HepG2 (cell line): ENCODE data around the gene RPL35. TPM values are rescaled to one million over a fixed set of nuclear protein-coding genes. Genes with fewer than 3 reads are reported as not detected.

ENCODE experiments used
- CSRNP2 ChIP-seq: sonication (generic); formaldehyde crosslinking; conservative IDR thresholded peaks from 2 replicates; pipeline ENCODE4 v1.8.0; 2022; ENCODE audit warnings: low read depth, missing genetic modification reagents
- ETV5 ChIP-seq: IDR thresholded peaks from 2 replicates; pipeline ENCODE4 v1.6.1; 2018; ENCODE audit warnings: missing biosample characterization, missing genetic modification reagents, inconsistent platforms, borderline replicate concordance
- HNRNPK ChIP-seq: fragments of 200-400 bp; formaldehyde crosslinking; IDR thresholded peaks from 2 replicates; pipeline ENCODE4 v1.6.1; 2018; ENCODE audit warnings: low read length, low read depth, moderate library complexity, mild to moderate bottlenecking; ENCODE audit not compliant: poor library complexity, severe bottlenecking
- IRX3 ChIP-seq: sonication (generic); formaldehyde crosslinking; IDR thresholded peaks from 2 replicates; pipeline ENCODE4 v1.8.1; 2023; ENCODE audit warnings: mild to moderate bottlenecking, low read depth, missing genetic modification reagents, borderline replicate concordance
- NFE2L1 ChIP-seq: sonication (generic); formaldehyde crosslinking; IDR thresholded peaks from 2 replicates; pipeline ENCODE4 v1.4.0; 2020; ENCODE audit warnings: missing genetic modification reagents, mild to moderate bottlenecking, borderline replicate concordance
- NR2F1 ChIP-seq, 2 experiments: fragments of 450-650 bp in 1 of 2; formaldehyde crosslinking in 1 of 2; IDR thresholded peaks; 2 replicates each; pipeline versions ENCODE4 v1.5.0 to v1.6.1; 2016 to 2020; ENCODE audit warnings: mild to moderate bottlenecking in 1 of 2, missing compliant biosample characterization in 1 of 2, missing genetic modification reagents in 1 of 2, moderate library complexity in 1 of 2
- RBM22 ChIP-seq: fragments of 200-400 bp; formaldehyde crosslinking; optimal IDR thresholded peaks from 2 replicates; pipeline ENCODE3; 2017; ENCODE audit warnings: mild to moderate bottlenecking, low read length, moderate library complexity
- RNF219 ChIP-seq: sonication (generic); formaldehyde crosslinking; IDR thresholded peaks from 2 replicates; pipeline ENCODE4 v1.5.0; 2020; ENCODE audit warnings: mild to moderate bottlenecking, missing genetic modification reagents
- SETDB1 ChIP-seq: sonication (generic); formaldehyde crosslinking; IDR thresholded peaks from 2 replicates; pipeline ENCODE4 v1.5.1; 2020; ENCODE audit warnings: missing genetic modification reagents, mild to moderate bottlenecking, borderline replicate concordance
- SYNCRIP ChIP-seq: fragments of 200-400 bp; formaldehyde crosslinking; IDR thresholded peaks from 2 replicates; pipeline ENCODE4 v1.6.1; 2018; ENCODE audit warnings: mild to moderate bottlenecking, low read depth, low read length; ENCODE audit not compliant: insufficient read depth
- TFE3 ChIP-seq: IDR thresholded peaks from 2 replicates; pipeline ENCODE4 v1.6.1; 2016
- TOE1 ChIP-seq: sonication (generic); formaldehyde crosslinking; IDR thresholded peaks from 2 replicates; pipeline ENCODE4 v1.4.0; 2020; ENCODE audit warnings: mild to moderate bottlenecking, missing genetic modification reagents
- UBTF ChIP-seq: sonication (generic); formaldehyde crosslinking; IDR thresholded peaks from 2 replicates; pipeline ENCODE4 v1.4.0; 2020; ENCODE audit warnings: mild to moderate bottlenecking, missing genetic modification reagents
- ZC3H13 ChIP-seq: sonication (generic); formaldehyde crosslinking; IDR thresholded peaks from 2 replicates; pipeline ENCODE4 v1.8.1; 2023; ENCODE audit warnings: mild to moderate bottlenecking, missing genetic modification reagents, moderate library complexity
- ZNF552 ChIP-seq: sonication (generic); formaldehyde crosslinking; IDR thresholded peaks from 2 replicates; pipeline ENCODE4 v1.9.0; 2022; ENCODE audit warnings: missing genetic modification reagents, mild to moderate bottlenecking, borderline replicate concordance
- ZNF556 ChIP-seq: sonication (generic); formaldehyde crosslinking; IDR thresholded peaks from 2 replicates; pipeline ENCODE4 v1.4.0; 2020; ENCODE audit warnings: mild to moderate bottlenecking, missing genetic modification reagents, borderline replicate concordance
- ZNF724P ChIP-seq: sonication (generic); formaldehyde crosslinking; IDR thresholded peaks from 2 replicates; pipeline ENCODE4 v1.8.0; 2022; ENCODE audit warnings: missing genetic modification reagents, borderline replicate concordance
- ZNF761 ChIP-seq: sonication (generic); formaldehyde crosslinking; conservative IDR thresholded peaks from 2 replicates; pipeline ENCODE4 v1.4.0; 2020; ENCODE audit warnings: mild to moderate bottlenecking, missing genetic modification reagents
- ZNF780A ChIP-seq: sonication (generic); formaldehyde crosslinking; IDR thresholded peaks from 2 replicates; pipeline ENCODE4 v1.8.0; 2022; ENCODE audit warnings: mild to moderate bottlenecking, missing genetic modification reagents, moderate library complexity
- ZNF841 ChIP-seq: sonication (generic); formaldehyde crosslinking; IDR thresholded peaks from 2 replicates; pipeline ENCODE4 v1.8.1; 2023; ENCODE audit warnings: missing genetic modification reagents, borderline replicate concordance
- ZSCAN21 ChIP-seq: sonication (generic); formaldehyde crosslinking; IDR thresholded peaks from 2 replicates; pipeline ENCODE4 v1.8.0; 2022; ENCODE audit warnings: mild to moderate bottlenecking, missing genetic modification reagents, moderate library complexity, borderline replicate concordance
- polyA plus RNA-seq, 8 experiments: library from polyadenylated mRNA; depleted of rRNA in 3 of 8; stranded (reverse) in 7 of 8; unstranded in 1 of 8; fragments of >200 nt; fragmentation: Illumina TruSeq in 4 of 8; extraction: Trizol in 4 of 8; gene quantifications; 2 replicates each; pipeline versions ENCODE4 v1.2.1 to v1.2.3, GENCODE V29; 2011 to 2016; ENCODE audit warnings: low read depth in 4 of 8, missing spikeins in 1 of 8, mixed read lengths in 1 of 8; ENCODE audit not compliant: insufficient read depth in 1 of 8
- total RNA-seq, 5 experiments: library from RNA; depleted of rRNA; stranded (reverse); fragments of >200 nt; fragmentation: Illumina TruSeq; extraction: Trizol; gene quantifications; 2 replicates each; pipeline ENCODE4 v1.2.3, GENCODE V29; 2016; ENCODE audit warnings: low read depth in 1 of 5

RPL35 gene
- total and polyA plus RNA-seq, 2 of the 13 experiments (the other 11 are each of a cell fraction or from before 2014, with no cell fraction given): 2,153 to 2,935 TPM

GRCh38 chr9:124818431-124819281, 43.1 kb downstream of the RPL35 start (continued):
- TF ChIP-seq TFE3 (CRISPR knock-in tag) (peak; percentile 81), ZC3H13 (CRISPR knock-in tag) (no peak), UBTF (CRISPR knock-in tag) (peak; percentile 35; the same call in 1 of the 2 replicates), NFE2L1 (CRISPR knock-in tag) (no peak), SYNCRIP (no peak), ZNF780A (CRISPR knock-in tag) (no peak), ZNF761 (CRISPR knock-in tag) (no peak), IRX3 (CRISPR knock-in tag) (no peak), CSRNP2 (CRISPR knock-in tag) (no peak), ZNF841 (CRISPR knock-in tag) (no peak), ZNF552 (CRISPR knock-in tag) (no peak; the same call in 1 of the 2 replicates), ETV5 (CRISPR knock-in tag) (peak; percentile 67; the same call in 1 of the 2 replicates), RNF219 (CRISPR knock-in tag) (no peak), SETDB1 (CRISPR knock-in tag) (no peak), ZNF556 (CRISPR knock-in tag) (no peak), ZNF724P (CRISPR knock-in tag) (no peak), TOE1 (CRISPR knock-in tag) (no peak), ZSCAN21 (peak; percentile 47; the same call in 1 of the 2 replicates), HNRNPK (no peak), NR2F1 (CRISPR knock-in tag; IDR thresholded peaks at IDR 0.05) (no peak), RBM22 (no peak)
